MCF 10A (cell line): ENCODE results near the gene QSER1. TPM values are rescaled to one million over a fixed set of nuclear protein-coding genes. Genes with fewer than 3 reads are reported as not detected.

Experiments
- BruUV-seq: library from RNA; stranded (reverse); fragments of 400-500 nt; replicated peaks from 2 replicates; lab custom pipeline; 2021; lab: Mats Ljungman, UMichigan
- CTCF ChIA-PET: fragments of 300-600 bp; sonication (Branson Sonifier 250); formaldehyde crosslinking; extraction: SDS; loops from one replicate; lab custom pipeline; 2021; ENCODE audit warnings: antibody characterized with exemption, inconsistent platforms; lab: Yijun Ruan, JAX
- POLR2A ChIA-PET: fragments of 300-600, 350-650 bp; sonication (Branson Sonifier 250); formaldehyde crosslinking; extraction: SDS; loops from one replicate; lab custom pipeline; 2020; ENCODE audit warnings: antibody characterized with exemption, inconsistent platforms; lab: Yijun Ruan, JAX
- DNase-seq: peaks from one replicate; pipeline ENCODE4 v3.0.0-alpha.2; 2018; ENCODE audit not compliant: unreplicated experiment
- H3K27ac Mint-ChIP-seq: one replicate; pipeline ENCODE4 v1.8.0; 2022; ENCODE audit warnings: mild to moderate bottlenecking, low read depth, mixed read lengths; ENCODE audit not compliant: unreplicated experiment
- H3K27me3 Mint-ChIP-seq: one replicate; pipeline ENCODE4 v1.8.0; 2022; ENCODE audit warnings: mixed read lengths; ENCODE audit not compliant: insufficient read depth, unreplicated experiment
- H3K36me3 Mint-ChIP-seq: one replicate; pipeline ENCODE4 v1.8.0; 2022; ENCODE audit warnings: mild to moderate bottlenecking, moderate library complexity, mixed read lengths; ENCODE audit not compliant: insufficient read depth, unreplicated experiment
- H3K4me1 Mint-ChIP-seq: one replicate; pipeline ENCODE4 v1.8.0; 2022; ENCODE audit warnings: mixed read lengths; ENCODE audit not compliant: insufficient read depth, unreplicated experiment
- H3K4me3 Mint-ChIP-seq: one replicate; pipeline ENCODE4 v1.8.0; 2022; ENCODE audit warnings: mild to moderate bottlenecking, moderate library complexity, mixed read lengths; ENCODE audit not compliant: unreplicated experiment
- H3K9me3 Mint-ChIP-seq: one replicate; pipeline ENCODE4 v1.8.0; 2022; ENCODE audit warnings: mixed read lengths; ENCODE audit not compliant: unreplicated experiment
- CTCF ChIP-seq: fragments of 200-600 bp; IDR thresholded peaks from one replicate; pipeline ENCODE4 v1.8.0; 2022; ENCODE audit warnings: antibody characterized with exemption, mild to moderate bottlenecking; ENCODE audit not compliant: unreplicated experiment
- intact Hi-C: fragments of 100-400 bp; cut with micrococcal nuclease; formaldehyde crosslinking; loops from 2 replicates; pipeline ENCODE4 v1.14.1; 2022
- total RNA-seq: library from RNA; stranded (reverse); gene quantifications from 2 replicates; pipeline ENCODE4 v1.2.3, GENCODE V29; 2022

QSER1 gene
- total RNA-seq, 1 experiment from 2014 or later = 39.3 TPM

GRCh38 chr11:32913445-32913844, 20.8 kb downstream of the QSER1 start:
- intact Hi-C loops = no loop called here
- Mint-ChIP-seq H3K9me3 (no peaks in the 10 kb centered on the region), H3K27me3 (no peaks in the 10 kb centered on the region), H3K27ac (no peak overlapping the region), H3K4me3 (no peak overlapping the region), H3K36me3 (no peaks in the 10 kb centered on the region), H3K4me1 (peaks cover 17% of the 10 kb centered on the region)
- no peak for DNase-seq
- POLR2A ChIA-PET = interaction anchor here (0.7 to 2.5 kb wide), 2 partner anchors 19 to 415 kb away, joined by 3 to 7 read pairs; no protein-coding TSS in a partner anchor
- BruUV-seq = no TSS peak
- no peak for TF ChIP-seq CTCF
- CTCF ChIA-PET = interaction anchor here (1.1 to 1.2 kb wide), 3 partner anchors 19 to 104 kb away, joined by 3 to 7 read pairs (median 4); partner anchors contain the start of gene QSER1

GRCh38 chr11:32916361-32916760, 23.8 kb downstream of the QSER1 start:
- Mint-ChIP-seq H3K27ac (no peak overlapping the region), H3K9me3 (no peaks in the 10 kb centered on the region), H3K27me3 (no peaks in the 10 kb centered on the region), H3K4me1 (peaks cover 22% of the 10 kb centered on the region), H3K4me3 (no peak overlapping the region), H3K36me3 (no peaks in the 10 kb centered on the region)
- CTCF ChIA-PET = interaction anchor here (0.8 kb wide), 1 partner anchor 172 kb away, joined by 3 read pairs; no protein-coding TSS in a partner anchor
- intact Hi-C loops = no loop called here
- BruUV-seq = no TSS peak
- no peak for DNase-seq
- POLR2A ChIA-PET = no interaction called here
- no peak for TF ChIP-seq CTCF

GRCh38 chr11:32916994-32917393, 24.4 kb downstream of the QSER1 start:
- ChIA-PET POLR2A (no interaction called here), CTCF (interaction anchor here (0.8 kb wide), 1 partner anchor 171 kb away, joined by 3 read pairs; no protein-coding TSS in a partner anchor)
- Mint-ChIP-seq H3K4me3 (no peak overlapping the region), H3K9me3 (no peaks in the 10 kb centered on the region), H3K4me1 (peaks cover 17% of the 10 kb centered on the region), H3K27ac (no peak overlapping the region), H3K36me3 (no peaks in the 10 kb centered on the region), H3K27me3 (no peaks in the 10 kb centered on the region)
- BruUV-seq = no TSS peak
- no peak for TF ChIP-seq CTCF
- intact Hi-C loops = no loop called here
- DNase-seq = no peak

- Mint-ChIP-seq H3K36me3 (no peaks in the 10 kb centered on the region), H3K27me3 (no peaks in the 10 kb centered on the region), H3K4me1 (peaks cover 13% of the 10 kb centered on the region), H3K4me3 (no peak overlapping the region), H3K9me3 (no peaks in the 10 kb centered on the region), H3K27ac (peak overlapping the region; percentile 1)
- no TSS peak for BruUV-seq
- ChIA-PET POLR2A (no interaction called here), CTCF (interaction anchor here (0.9 to 1.0 kb wide), 2 partner anchors 23 to 41 kb away, joined by 4 read pairs; no protein-coding TSS in a partner anchor)
- no peak for DNase-seq
- intact Hi-C loops = no loop called here
- TF ChIP-seq CTCF = no peak
These were observed 25.8 kb downstream of the QSER1 start for GRCh38 chr11:32918427-32918826.
